GM23248 (cell line): ENCODE data around the gene KPNA6. TPM values are rescaled to one million over a fixed set of nuclear protein-coding genes. Genes with fewer than 3 reads are reported as not detected.
"Not testable (repeated sequence)": the region's sequence is repeated elsewhere in the genome, so short reads cannot be mapped to it uniquely, and the experiment has no call there.

ENCODE experiments used
- DNase-seq: peaks from one replicate; pipeline ENCODE4 v3.0.0-alpha.2; 2015
- H2AFZ ChIP-seq: fragments of 200-600 bp; sonication (generic); 2 replicates; pipeline ENCODE4 v1.6.1; 2016; ENCODE audit warnings: antibody characterized with exemption
- H3F3A ChIP-seq: fragments of 200-600 bp; sonication (generic); 2 replicates; pipeline ENCODE4 v1.6.1; 2016; ENCODE audit warnings: mild to moderate bottlenecking, antibody characterized with exemption, mixed run types; ENCODE audit not compliant: insufficient read depth
- H3K27ac ChIP-seq: fragments of 200-600 bp; sonication (generic); 2 replicates; pipeline ENCODE4 v1.5.1; 2016; ENCODE audit warnings: mild to moderate bottlenecking
- H3K27me3 ChIP-seq: fragments of 200-600 bp; sonication (generic); replicated peaks from 2 replicates; pipeline ENCODE4 v1.6.1; 2016; ENCODE audit warnings: mild to moderate bottlenecking; ENCODE audit not compliant: insufficient read depth
- H3K36me3 ChIP-seq: fragments of 200-600 bp; sonication (generic); 2 replicates; pipeline ENCODE4 v1.6.1; 2016; ENCODE audit warnings: low read depth, mild to moderate bottlenecking
- H3K4me1 ChIP-seq: fragments of 200-600 bp; sonication (generic); 2 replicates; pipeline ENCODE4 v1.6.1; 2016; ENCODE audit warnings: mild to moderate bottlenecking; ENCODE audit not compliant: insufficient read depth
- H3K4me2 ChIP-seq: fragments of 200-600 bp; sonication (generic); one replicate; pipeline ENCODE4 v1.6.1; 2016; ENCODE audit warnings: mild to moderate bottlenecking; ENCODE audit not compliant: unreplicated experiment
- H3K4me3 ChIP-seq: fragments of 200-600 bp; sonication (generic); 2 replicates; pipeline ENCODE4 v1.5.1; 2016; ENCODE audit warnings: mild to moderate bottlenecking
- H3K79me2 ChIP-seq: fragments of 200-600 bp; sonication (generic); 2 replicates; pipeline ENCODE4 v1.6.1; 2016; ENCODE audit warnings: mild to moderate bottlenecking; ENCODE audit not compliant: insufficient read depth
- H3K9ac ChIP-seq: fragments of 200-600 bp; sonication (generic); 2 replicates; pipeline ENCODE4 v1.6.1; 2016; ENCODE audit warnings: mild to moderate bottlenecking
- H3K9me2 ChIP-seq: fragments of 200-600 bp; sonication (generic); 2 replicates; pipeline ENCODE4 v1.6.1; 2016; ENCODE audit warnings: mixed run types, mild to moderate bottlenecking, moderate library complexity; ENCODE audit not compliant: insufficient read depth
- H3K9me3 ChIP-seq: fragments of 200-600 bp; sonication (generic); one replicate; pipeline ENCODE4 v1.6.1; 2017; ENCODE audit warnings: low read depth
- H4K20me1 ChIP-seq: fragments of 200-600 bp; sonication (generic); 2 replicates; pipeline ENCODE4 v1.6.0; 2016; ENCODE audit not compliant: insufficient read depth
- EZH2 ChIP-seq: fragments of 200-600 bp; sonication (generic); IDR thresholded peaks from 2 replicates; pipeline ENCODE4 v1.6.1; 2018; ENCODE audit warnings: antibody characterized with exemption, mild to moderate bottlenecking; ENCODE audit not compliant: insufficient read depth, poor library complexity, severe bottlenecking
- EZH2phosphoT487 ChIP-seq: fragments of 200-600 bp; sonication (generic); IDR thresholded peaks from 2 replicates; pipeline ENCODE4 v1.6.1; 2018; ENCODE audit warnings: antibody characterized with exemption, moderate library complexity, mild to moderate bottlenecking, low read depth; ENCODE audit not compliant: insufficient read depth
- WGBS, 2 experiments: methylation state at CpG; one replicate each; pipeline ENCODE4 v1.1.6; 2015 to 2017; ENCODE audit warnings: low lambda C conversion rate in 2 of 2, low coverage in 1 of 2; ENCODE audit errors: missing lambda C conversion rate in 2 of 2; 5-methylcytosine and 5-hydroxymethylcytosine counted together
- in situ Hi-C: fragments of 300-500 bp; cut with MboI; formaldehyde crosslinking; loops from 2 replicates; pipeline ENCODE4 v1.15.0; 2020
- polyA plus RNA-seq: library from polyadenylated mRNA; unstranded; fragments of >200 nt; fragmentation: Nextera tagmentation; extraction: Ambion mirVana; gene quantifications from 2 replicates; pipeline ENCODE4 v1.2.1, GENCODE V29; 2016
- total RNA-seq: library from RNA; depleted of rRNA; stranded (reverse); fragments of >200 nt; shearing (Covaris generic); gene quantifications from 2 replicates; pipeline ENCODE4 v1.2.3, GENCODE V29; 2014

KPNA6 gene
- total and polyA plus RNA-seq, 2 experiments from 2014 or later = 38.3 to 56.0 TPM

- no peak overlapping the region for H3K4me2 ChIP-seq
- H3K9ac ChIP-seq = no peak overlapping the region
- peak overlapping the region; percentile 88; the same call in 1 of the 2 replicates for H3K27ac ChIP-seq
- in situ Hi-C loops = no loop called here
- peaks cover 35% of the 10 kb centered on the region for H3F3A ChIP-seq
- no peaks in the 10 kb centered on the region for H3K9me2 ChIP-seq
- H3K27me3 ChIP-seq = no peaks in the 10 kb centered on the region
- H3K4me3 ChIP-seq = no peak overlapping the region
- no peak overlapping the region for H2AFZ ChIP-seq
- TF ChIP-seq EZH2 = no peak
- no peak for TF ChIP-seq EZH2phosphoT487
- no peak for DNase-seq
- peaks cover 99% of the 10 kb centered on the region for H3K79me2 ChIP-seq
- no peaks in the 10 kb centered on the region for H3K9me3 ChIP-seq
- peaks cover 22% of the 10 kb centered on the region for H3K4me1 ChIP-seq
- peaks cover 8% of the 10 kb centered on the region for H4K20me1 ChIP-seq
- H3K36me3 ChIP-seq = no peaks in the 10 kb centered on the region
- 92 to 94% methylated on average over 3 of the region's 3 CpGs for WGBS, 2 experiments
Measured at GRCh38 chr1:32144033-32144432, 36.2 kb downstream of the KPNA6 start.

- in situ Hi-C loops, H3K4me2 ChIP-seq, H3K9me3 ChIP-seq, H3K9ac ChIP-seq, H3K9me2 ChIP-seq, H3K27me3 ChIP-seq, H3K36me3 ChIP-seq, H3K27ac ChIP-seq, H2AFZ ChIP-seq, DNase-seq, H3K4me3 ChIP-seq: not testable (repeated sequence)
- Histone ChIP-seq H3K79me2 (peaks cover 100% of the 10 kb centered on the region), H4K20me1 (peaks cover 13% of the 10 kb centered on the region), H3F3A (peaks cover 39% of the 10 kb centered on the region), H3K4me1 (peaks cover 23% of the 10 kb centered on the region)
- 94 to 99% methylated on average over 5 of the region's 5 CpGs for WGBS, 2 experiments
Measured at GRCh38 chr1:32147799-32148198, 39.9 kb downstream of the KPNA6 start.

- Histone ChIP-seq H3K4me3 (no peak overlapping the region), H3K27me3 (no peaks in the 10 kb centered on the region), H2AFZ (no peak overlapping the region), H3K79me2 (peaks cover 100% of the 10 kb centered on the region), H3K4me1 (peaks cover 18% of the 10 kb centered on the region), H3K9me2 (no peaks in the 10 kb centered on the region), H4K20me1 (peaks cover 13% of the 10 kb centered on the region), H3F3A (peaks cover 26% of the 10 kb centered on the region), H3K9ac (peak overlapping the region; percentile 46), H3K36me3 (no peaks in the 10 kb centered on the region), H3K9me3 (no peaks in the 10 kb centered on the region), H3K4me2 (peak overlapping the region; percentile 48), H3K27ac (peak overlapping the region; percentile 66)
- DNase-seq = peak; percentile 42
- no peak for TF ChIP-seq EZH2phosphoT487
- no peak for TF ChIP-seq EZH2
- in situ Hi-C loops = no loop called here
- 66 to 70% methylated on average over 9 of the region's 9 CpGs for WGBS, 2 experiments
Measured at GRCh38 chr1:32150847-32151246, 43.0 kb downstream of the KPNA6 start.

GRCh38 chr1:32151319-32151787 lies 43.5 kb downstream of the KPNA6 start:
- no peaks in the 10 kb centered on the region for H3K9me3 ChIP-seq
- H2AFZ ChIP-seq = no peak overlapping the region
- peak overlapping the region; percentile 48 for H3K4me2 ChIP-seq
- H3K9ac ChIP-seq = peak overlapping the region; percentile 46
- peaks cover 100% of the 10 kb centered on the region for H3K79me2 ChIP-seq
- 0 out of 2 replicates have a peak, but pooled peaks cover 5% of the 10 kb centered on the region for H3K36me3 ChIP-seq
- no peak for TF ChIP-seq EZH2phosphoT487
- no peak for TF ChIP-seq EZH2
- no peaks in the 10 kb centered on the region for H3K27me3 ChIP-seq
- peaks cover 9% of the 10 kb centered on the region for H4K20me1 ChIP-seq
- peak; percentile 87 for DNase-seq
- peaks cover 22% of the 10 kb centered on the region for H3F3A ChIP-seq
- peak overlapping the region; percentile 66 for H3K27ac ChIP-seq
- H3K4me1 ChIP-seq = peaks cover 18% of the 10 kb centered on the region
- in situ Hi-C loops = no loop called here
- no peaks in the 10 kb centered on the region for H3K9me2 ChIP-seq
- no peak overlapping the region for H3K4me3 ChIP-seq
- WGBS, 2 experiments = 38% methylated on average over 5 of the region's 5 CpGs

- H3K79me2 ChIP-seq = peaks cover 39% of the 10 kb centered on the region
- H3K9me2 ChIP-seq = no peaks in the 10 kb centered on the region
- no peaks in the 10 kb centered on the region for H4K20me1 ChIP-seq
- no peak overlapping the region for H3K4me3 ChIP-seq
- H2AFZ ChIP-seq = no peak overlapping the region
- no peak overlapping the region for H3K27ac ChIP-seq
- H3K4me1 ChIP-seq = no peaks in the 10 kb centered on the region
- H3K36me3 ChIP-seq = peaks cover 51% of the 10 kb centered on the region
- in situ Hi-C loops = no loop called here
- no peak overlapping the region for H3K9ac ChIP-seq
- no peaks in the 10 kb centered on the region for H3K9me3 ChIP-seq
- H3K4me2 ChIP-seq = no peak overlapping the region
- WGBS, 2 experiments = 59 to 61% methylated on average over 3 of the region's 3 CpGs
- no peak for DNase-seq
- no peaks in the 10 kb centered on the region for H3K27me3 ChIP-seq
- TF ChIP-seq EZH2 (no peak), EZH2phosphoT487 (no peak)
- H3F3A ChIP-seq = no peaks in the 10 kb centered on the region
Measured at GRCh38 chr1:32159189-32159588, 51.3 kb downstream of the KPNA6 start.
